ENCODE measurements around the gene MLC1.
A peak's percentile ranks its signal among the peaks of the same experiment; 100 is the strongest.

Gene MLC1

DNA sequence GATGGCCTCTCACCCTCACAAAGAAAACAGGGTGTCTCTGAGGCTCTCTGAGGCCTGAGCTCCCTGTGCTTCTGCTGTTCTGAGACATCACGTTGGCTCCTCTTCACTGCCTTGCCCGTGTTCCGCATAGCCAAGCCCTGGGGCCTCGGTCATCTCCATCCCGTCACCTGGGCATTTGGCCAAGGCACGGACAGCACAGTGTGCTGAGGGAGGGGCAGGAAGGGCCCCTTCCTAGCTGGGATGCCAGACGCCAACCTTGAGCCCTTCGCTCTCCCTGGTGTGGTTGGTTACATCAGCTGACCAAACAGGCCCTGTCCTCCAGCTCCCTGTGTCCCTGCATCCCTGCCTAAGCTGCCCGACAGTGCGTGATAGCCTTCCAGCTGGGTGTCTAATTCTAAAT lies 30.5 kb upstream of the MLC1 start:
- H3K4me3 ChIP-seq (ENCODE audit: low read depth, low read length): no peak overlapping the region
- no peak for DNase-seq (ENCODE audit: low read depth)
- TF ChIP-seq, protein P1, sequence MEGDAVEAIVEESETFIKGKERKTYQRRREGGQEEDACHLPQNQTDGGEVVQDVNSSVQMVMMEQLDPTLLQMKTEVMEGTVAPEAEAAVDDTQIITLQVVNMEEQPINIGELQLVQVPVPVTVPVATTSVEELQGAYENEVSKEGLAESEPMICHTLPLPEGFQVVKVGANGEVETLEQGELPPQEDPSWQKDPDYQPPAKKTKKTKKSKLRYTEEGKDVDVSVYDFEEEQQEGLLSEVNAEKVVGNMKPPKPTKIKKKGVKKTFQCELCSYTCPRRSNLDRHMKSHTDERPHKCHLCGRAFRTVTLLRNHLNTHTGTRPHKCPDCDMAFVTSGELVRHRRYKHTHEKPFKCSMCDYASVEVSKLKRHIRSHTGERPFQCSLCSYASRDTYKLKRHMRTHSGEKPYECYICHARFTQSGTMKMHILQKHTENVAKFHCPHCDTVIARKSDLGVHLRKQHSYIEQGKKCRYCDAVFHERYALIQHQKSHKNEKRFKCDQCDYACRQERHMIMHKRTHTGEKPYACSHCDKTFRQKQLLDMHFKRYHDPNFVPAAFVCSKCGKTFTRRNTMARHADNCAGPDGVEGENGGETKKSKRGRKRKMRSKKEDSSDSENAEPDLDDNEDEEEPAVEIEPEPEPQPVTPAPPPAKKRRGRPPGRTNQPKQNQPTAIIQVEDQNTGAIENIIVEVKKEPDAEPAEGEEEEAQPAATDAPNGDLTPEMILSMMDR (IDR thresholded peaks at IDR 0.05; ENCODE audit: insufficient read depth, low read depth, low read length, missing control alignments): no peak

DNA sequence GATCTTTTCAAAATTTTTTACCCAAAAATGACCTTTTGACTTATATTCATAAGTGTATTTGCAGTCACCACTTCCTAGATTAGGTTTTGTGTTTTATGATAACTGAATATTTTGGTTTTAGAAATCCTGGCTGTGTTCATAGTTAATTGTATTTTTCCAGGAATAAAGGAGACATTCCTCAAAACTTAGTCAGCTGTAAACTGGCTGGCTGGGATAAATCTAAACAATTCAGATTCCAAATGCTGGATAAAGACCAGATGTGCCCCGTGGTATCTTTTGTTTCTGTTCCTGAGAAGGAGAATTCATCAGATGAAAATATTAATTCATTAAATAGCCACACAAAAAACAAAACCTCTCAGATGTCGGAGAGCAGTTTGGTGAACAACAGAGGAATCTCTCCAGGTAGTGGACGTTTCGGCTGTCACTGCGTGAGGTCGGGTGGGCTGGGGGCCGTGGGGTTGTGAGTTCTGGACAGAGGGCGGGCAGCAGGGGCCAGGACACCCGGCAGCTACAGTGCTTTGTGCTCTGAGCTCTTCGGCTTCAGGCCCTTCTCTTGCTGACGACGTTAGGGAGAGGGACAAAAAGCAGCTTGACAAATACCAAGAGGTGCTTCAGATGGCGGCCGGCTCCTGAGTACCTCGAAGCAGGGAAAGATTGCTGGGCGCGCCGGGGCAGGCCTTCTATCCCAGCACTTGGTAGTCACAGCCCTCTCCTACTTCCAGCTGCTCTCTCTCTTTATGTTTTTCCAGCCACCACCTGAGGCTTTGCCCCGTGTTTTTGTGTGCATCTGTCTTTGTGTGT lies 29.2 kb upstream of the MLC1 start:
- DNase-seq (ENCODE audit: low read depth): no peak
- TF ChIP-seq, protein P1 (IDR thresholded peaks at IDR 0.05; ENCODE audit: insufficient read depth, low read depth, low read length, missing control alignments): no peak

DNA sequence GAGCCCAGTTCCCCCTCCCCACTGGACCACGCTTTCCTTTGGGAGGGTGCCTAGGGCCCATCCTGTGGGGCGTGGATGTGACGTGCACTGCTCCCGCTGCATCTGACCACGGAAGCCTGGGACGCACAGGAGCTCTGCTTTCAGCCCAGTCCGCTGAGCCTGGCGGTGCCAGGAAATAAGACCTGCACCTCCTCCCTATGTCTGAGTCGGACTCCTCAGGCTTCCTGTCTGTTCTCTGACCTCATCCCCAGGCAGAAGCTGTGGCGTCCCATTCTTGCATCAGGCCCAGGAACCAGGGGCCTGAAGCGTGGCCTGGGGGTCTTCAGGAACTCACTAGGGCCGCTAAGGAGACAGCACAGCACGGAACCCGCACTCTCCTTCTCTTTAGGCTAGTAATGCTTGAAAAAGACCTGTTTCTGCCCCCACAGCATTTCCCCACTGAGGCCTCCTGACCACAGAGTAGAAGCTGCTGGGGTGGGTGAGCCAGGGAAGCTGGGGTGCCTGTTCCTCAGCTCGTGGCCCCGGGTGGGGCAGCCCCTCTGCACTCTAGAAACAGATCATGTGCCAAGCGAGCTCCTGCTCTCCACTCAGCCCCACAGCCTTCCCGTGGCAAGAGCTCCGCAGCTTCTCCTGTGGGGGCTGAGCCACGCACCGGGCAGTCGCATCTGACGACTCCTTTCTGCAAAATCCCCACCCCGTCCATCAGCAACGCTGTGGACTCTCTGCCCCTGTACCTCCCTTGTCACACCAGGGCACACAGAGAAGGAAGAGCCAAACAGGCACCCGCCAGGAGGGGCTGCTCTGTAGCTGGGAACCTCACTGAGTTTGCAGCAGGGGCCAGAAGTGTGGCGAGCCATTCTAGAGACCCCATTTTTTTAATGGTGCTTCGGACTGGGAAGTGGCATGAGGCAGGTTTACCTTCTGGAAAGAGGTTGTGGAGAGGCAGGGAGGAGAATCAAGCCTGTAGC lies 27.2 kb upstream of the MLC1 start:
- TF ChIP-seq, protein P1 (IDR thresholded peaks at IDR 0.05; ENCODE audit: insufficient read depth, low read depth, low read length, missing control alignments): no peak
- peak; percentile 12 for DNase-seq (ENCODE audit: low read depth)
- H3K4me3 ChIP-seq (ENCODE audit: low read depth, low read length): no peak overlapping the region

More for the DNA sequence above, 29.2 kb upstream of the MLC1 start:
- H3K4me3 ChIP-seq (ENCODE audit: low read depth, low read length): no peak overlapping the region

DNA sequence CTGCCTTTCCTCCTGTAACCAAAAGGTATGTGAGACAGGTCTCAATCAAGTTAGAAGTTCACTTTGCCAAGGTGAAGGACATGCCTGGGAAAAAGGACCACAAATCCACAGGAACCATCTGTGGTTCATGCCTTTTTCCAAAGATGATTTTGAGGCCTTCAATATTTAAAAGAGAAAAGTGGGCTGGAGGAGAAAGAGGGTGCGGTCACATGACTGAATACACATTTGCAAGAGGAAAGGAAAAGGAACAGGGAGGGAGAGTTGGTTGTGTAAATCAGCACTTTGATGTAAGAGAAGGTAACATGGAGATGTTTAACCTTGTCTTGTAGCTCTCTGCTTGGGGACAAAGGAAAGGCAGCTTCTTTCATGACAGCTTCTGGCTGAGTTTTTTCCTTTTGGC lies 25.8 kb upstream of the MLC1 start:
- DNase-seq (ENCODE audit: low read depth): no peak
- H3K4me3 ChIP-seq (ENCODE audit: low read depth, low read length): no peak overlapping the region
- TF ChIP-seq, protein P1 (IDR thresholded peaks at IDR 0.05; ENCODE audit: insufficient read depth, low read depth, low read length, missing control alignments): no peak

GRCh38 chr22:50107529-50107928 lies 22.3 kb upstream of the MLC1 start:
- no peak for DNase-seq (ENCODE audit: low read depth)
- H3K4me3 ChIP-seq (ENCODE audit: low read depth, low read length): no peak overlapping the region
- TF ChIP-seq, protein P1 (IDR thresholded peaks at IDR 0.05; ENCODE audit: insufficient read depth, low read depth, low read length, missing control alignments): no peak

DNA sequence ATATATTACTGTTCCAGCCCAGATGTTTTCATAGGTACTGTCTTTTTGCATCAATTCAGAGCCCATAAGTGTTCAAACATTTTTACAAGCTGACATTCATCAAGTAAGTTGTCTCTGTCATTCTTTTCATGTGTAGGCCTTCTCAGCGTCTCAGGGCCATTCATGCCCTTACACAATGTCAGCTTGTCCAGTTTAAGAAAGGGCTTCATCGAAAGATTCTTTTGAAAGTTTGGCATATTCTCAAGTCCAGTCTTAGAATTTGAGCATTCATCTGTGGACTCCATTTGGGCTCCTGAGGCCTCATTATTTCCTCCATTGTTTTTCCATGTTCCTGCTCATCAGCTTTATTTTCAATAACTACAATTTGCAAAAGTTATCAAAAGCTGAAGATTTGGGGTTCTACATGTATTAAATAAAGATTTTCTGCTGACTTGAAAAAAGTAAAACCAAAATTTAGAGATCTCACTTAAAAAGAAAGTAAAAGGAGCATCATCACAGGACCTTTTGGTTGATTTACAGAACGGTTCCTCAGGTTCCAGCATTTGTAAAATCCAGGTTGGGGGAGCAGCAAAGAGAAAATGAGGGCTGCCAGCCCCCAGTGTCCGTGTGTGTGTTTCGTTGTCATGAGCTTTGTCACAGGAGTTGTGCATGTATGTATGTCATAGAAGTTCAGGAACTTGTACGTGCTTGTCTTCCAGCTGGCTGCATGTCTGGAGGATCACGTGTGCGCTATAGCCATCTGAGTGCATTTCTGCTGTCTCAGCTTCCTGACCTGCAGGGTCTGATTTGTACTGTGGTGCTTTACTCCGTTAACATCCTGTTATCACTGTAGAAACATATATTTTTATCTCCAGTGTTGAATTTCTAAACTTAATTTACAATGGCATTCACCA lies 20.2 kb upstream of the MLC1 start:
- TF ChIP-seq, protein P1 (IDR thresholded peaks at IDR 0.05; ENCODE audit: insufficient read depth, low read depth, low read length, missing control alignments): no peak
- H3K4me3 ChIP-seq (ENCODE audit: low read depth, low read length): peak overlapping the region; percentile 44
- DNase-seq (ENCODE audit: low read depth): peak; percentile 77
